Transverse colon (tissue), 3 donors: ENCODE results near the gene UPK3BL2.
"Not testable (repeated sequence)": the region's sequence is repeated elsewhere in the genome, so short reads cannot be mapped to it uniquely, and the experiment has no call there.

Source experiments
- POLR2A ChIP-seq: fragments of 450-650 bp; IDR thresholded peaks from one replicate; pipeline ENCODE4 v1.6.1; 2016; ENCODE audit warnings: antibody characterized with exemption, mild to moderate bottlenecking, moderate library complexity
- POLR2AphosphoS5 ChIP-seq, 3 donors: sonication (generic); formaldehyde crosslinking; IDR thresholded peaks; one replicate each; pipeline ENCODE4 v1.6.1; 2016; ENCODE audit warnings: antibody characterized with exemption in 3 of 3

DNA sequence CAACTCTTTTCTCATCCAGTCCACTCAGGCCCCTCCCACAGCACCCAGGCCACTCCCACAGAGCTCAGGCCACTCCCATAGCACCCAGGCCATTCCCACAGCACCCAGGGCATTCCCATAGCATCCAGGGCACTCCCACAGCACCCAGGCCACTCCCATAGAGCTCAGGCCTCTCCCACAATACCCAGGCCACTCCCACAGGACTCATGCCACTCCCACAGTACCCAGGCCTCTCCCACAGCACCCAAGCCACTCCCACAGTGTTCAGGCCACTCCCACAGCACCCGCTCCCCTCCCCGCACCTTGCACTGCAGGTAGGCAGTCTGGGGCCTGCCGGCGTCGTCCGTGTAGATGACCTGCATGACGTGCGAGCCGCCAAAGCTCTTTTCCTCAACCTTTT, 46.4 kb upstream of the UPK3BL2 start:
- TF ChIP-seq POLR2A; POLR2AphosphoS5 (IDR thresholded peaks at IDR 0.05): not testable (repeated sequence)
